NCI-H526 (cell line): ENCODE data around the gene VWA7.

Experiments used
- DNase-seq, 2 experiments: peaks; one replicate each; lab custom pipeline; 2025; lab: John Stamatoyannopoulos, UW

VWA7 gene

DNA sequence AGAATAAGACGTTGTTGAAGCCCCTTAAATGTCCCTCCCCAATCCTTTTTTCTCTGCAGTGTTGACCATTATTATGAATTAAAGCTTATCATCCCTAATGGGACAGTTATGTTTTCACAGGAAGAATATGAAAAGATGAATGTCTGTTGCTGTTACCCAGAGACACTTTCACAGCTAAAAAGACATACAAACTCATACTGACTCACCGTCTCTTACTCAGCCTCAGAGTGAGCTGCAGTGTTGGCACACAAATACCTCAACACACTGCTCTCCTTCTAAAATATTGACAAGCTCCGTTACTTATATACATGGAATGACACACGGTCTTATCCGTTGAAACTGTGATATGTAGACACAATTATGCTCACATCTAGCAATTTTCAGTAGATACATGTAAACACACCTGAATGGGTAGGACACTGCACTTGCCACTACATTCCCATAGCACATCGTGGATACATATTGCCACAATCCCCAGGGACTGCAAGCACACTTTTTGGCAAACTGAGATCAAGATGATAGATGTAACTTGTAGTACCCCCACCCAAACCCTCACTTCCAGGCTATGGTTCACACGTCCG lies 24.3 kb downstream of the VWA7 start:
- no peak for DNase-seq

DNA sequence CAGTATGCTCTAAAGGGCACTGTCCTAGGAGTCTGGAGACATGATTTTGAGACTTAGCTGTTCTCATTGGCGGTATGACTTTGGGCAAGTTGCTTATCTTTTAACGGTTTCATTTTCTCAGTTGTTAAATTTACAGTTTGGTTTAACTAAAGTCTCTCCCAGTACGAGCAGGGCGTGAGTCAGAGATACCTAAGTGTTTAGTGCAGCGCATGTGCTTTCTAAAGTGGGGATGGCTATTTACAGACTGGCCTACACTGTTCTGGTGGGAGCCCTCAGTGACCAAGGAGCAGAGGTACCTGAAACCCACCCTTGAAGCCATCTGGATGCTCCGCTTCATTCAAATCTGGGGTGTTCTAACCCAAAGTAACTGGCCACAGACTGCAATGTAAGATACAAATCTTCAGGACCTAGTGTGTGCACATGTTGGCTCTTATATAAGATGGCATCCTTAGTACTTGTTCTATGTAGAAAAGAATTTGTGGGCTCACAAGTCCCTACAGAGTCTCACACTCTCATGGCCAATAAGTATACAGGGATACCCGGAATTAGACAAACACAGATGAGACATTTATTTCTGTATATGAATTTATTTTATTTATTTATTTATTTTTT lies 26.6 kb downstream of the VWA7 start:
- DNase-seq: no peak

DNA sequence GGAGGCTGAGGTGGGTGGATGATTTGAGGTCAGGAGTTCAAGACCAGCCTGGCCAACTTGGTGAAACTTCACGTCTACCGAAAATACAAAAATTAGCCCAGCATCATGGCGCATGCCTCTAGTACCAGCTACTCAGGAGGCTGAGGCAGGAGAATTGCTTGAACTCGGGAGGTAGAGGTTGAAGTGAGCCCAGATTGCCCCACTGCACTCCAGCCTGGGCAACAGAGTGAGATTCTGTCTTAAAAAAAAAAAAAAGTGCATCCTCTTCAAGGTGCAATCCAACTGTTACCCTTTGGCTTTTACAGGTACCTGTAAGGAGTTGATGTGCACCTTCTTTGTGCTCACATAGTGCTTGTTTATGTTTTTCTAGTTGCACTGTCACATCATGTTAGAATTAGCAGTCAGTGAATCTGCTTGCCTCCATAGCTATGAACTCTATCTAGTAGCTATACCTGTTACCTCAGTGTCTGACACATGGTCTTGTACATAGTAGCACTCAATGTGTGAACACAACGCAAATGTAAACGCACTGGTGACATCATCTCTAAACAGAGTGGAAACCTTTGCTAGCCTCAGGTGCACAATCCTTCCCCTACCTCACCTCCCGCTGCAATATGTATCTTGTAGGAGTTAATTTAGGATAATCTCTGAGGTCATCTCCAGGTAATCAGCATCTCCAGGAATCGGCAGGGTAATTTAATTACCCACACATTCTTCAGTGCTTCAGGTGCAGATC lies 27.7 kb downstream of the VWA7 start:
- DNase-seq: no peak

DNA sequence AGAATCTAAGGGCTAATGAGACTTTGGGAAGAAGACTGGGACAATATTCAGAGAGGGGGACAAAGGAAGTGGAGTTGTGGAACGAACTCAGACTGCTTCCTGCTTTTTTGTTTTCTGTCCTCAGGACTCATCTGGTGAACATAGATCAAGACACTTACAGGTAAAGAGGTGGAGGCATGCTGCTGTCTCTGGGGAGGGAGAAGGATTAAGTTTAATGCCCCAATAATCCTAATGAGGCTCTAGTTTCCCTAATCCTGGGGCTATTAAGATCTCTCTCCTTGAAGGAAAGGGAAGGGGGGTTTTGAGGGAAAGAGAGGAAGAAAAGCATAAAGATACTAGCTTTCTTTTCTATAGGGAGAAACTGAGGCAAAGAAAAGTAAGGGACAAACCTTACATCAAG lies 32.7 kb downstream of the VWA7 start:
- DNase-seq: no peak

DNA sequence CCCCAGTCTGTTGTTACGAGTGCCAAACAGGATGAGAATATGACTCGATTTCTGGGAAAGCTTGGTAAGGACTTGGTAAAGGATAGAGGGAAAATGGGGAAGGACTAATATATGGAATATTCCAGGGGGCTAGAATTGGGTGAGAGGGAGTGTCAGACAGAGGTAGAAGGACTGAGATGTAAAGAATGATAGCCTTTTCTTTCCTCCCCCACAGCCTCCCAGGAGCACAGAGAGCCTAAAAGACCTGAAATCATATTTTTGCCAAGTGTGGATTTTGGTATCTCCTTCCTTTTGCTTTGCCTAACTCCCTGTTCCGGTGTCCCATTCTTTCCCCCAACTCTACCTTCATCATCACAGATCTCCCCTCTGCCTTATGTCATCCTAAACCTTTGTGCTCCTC lies 34.2 kb downstream of the VWA7 start:
- DNase-seq: no peak

DNA sequence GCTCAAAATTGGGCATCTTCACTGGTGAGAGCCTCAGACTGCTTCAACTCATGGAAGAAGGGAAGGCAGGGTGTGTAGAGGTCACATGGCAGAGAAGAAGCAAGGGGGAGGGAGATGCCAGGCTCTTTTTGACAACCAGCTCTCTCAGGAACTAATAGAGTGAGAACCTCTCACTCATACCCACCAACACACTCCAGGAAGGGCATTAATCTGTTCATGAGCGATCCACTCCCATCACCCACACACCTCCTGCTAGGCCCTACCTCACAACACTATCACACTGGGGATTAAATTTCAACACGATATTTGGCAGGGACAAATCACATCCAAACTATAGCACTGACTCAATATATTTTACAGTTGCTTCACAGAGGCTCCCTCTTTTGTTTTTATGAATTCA lies 35.3 kb downstream of the VWA7 start:
- DNase-seq: no peak

DNA sequence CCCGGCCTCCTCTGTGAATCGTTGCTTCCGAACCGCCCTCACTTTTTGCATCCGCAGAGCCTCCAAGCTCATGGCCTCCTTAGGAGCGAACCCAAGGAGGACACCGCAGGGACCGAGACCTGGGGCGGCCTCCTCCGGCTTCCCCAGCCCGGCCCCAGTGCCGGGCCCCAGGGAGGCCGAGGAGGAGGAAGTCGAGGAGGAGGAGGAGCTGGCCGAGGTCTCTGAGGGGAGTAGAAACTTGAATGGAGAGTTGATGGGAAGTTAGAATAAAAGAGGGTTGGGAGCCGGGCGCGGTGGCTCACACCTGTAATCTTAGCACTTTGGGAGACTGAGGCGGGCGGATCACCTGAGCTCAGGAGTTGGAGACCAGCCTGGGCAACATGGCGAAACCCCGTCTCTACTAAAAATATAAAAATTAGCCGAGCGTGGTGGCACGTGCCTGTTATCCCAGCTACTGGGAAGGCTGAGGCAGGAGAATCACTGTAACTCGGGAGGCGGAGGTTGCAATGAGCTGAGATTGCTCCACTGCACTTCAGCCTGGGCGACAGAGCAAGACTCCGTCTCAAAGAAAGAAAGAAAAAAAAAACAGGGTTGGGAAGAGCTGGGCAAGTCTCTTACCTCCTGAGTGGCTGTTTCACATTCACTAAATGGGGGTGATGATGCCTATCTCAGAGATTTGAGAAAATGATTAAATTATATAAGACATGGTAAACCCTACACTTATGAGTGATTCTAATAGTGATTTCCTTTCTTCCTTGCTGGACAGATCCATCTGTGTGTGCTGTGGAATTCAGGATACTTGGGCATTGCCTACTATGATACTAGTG lies 36.5 kb downstream of the VWA7 start:
- DNase-seq: no peak

DNA sequence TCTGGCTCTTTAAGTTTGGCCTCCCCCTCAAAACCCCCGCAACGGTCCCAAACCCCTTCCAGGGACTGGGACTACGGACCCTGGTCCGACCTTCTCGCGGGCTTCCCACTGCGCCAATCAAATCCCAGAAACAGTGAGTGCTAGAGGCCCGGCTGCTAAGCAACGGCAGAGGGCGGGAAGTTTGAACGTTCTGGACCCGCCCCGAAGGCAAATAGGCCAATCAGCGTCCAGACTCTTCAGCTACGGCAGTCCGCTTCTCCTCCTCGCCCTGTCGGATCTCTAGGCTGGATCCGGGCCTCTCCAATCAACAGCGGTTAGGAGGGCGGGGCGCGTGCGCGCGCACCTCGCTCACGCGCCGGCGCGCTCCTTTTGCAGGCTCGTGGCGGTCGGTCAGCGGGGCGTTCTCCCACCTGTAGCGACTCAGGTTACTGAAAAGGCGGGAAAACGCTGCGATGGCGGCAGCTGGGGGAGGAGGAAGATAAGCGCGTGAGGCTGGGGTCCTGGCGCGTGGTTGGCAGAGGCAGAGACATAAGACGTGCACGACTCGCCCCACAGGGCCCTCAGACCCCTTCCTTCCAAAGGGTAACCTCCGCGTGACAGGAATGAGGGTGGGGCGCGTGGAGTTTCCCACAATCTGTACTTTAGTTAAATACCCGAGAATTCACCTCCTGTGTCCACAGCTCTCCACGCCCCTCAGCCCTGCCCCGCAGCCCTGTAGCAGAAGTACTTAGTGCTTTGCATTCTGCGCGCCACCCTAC lies 37.3 kb downstream of the VWA7 start, which contains the start of gene MSH5:
Gene MSH5, plus strand, starts transcription at position 367 of the 758 bp plus-strand sequence. CDS start 462 bp downstream, outside the sequence.
- peak; percentile 97 to 99 for DNase-seq

DNA sequence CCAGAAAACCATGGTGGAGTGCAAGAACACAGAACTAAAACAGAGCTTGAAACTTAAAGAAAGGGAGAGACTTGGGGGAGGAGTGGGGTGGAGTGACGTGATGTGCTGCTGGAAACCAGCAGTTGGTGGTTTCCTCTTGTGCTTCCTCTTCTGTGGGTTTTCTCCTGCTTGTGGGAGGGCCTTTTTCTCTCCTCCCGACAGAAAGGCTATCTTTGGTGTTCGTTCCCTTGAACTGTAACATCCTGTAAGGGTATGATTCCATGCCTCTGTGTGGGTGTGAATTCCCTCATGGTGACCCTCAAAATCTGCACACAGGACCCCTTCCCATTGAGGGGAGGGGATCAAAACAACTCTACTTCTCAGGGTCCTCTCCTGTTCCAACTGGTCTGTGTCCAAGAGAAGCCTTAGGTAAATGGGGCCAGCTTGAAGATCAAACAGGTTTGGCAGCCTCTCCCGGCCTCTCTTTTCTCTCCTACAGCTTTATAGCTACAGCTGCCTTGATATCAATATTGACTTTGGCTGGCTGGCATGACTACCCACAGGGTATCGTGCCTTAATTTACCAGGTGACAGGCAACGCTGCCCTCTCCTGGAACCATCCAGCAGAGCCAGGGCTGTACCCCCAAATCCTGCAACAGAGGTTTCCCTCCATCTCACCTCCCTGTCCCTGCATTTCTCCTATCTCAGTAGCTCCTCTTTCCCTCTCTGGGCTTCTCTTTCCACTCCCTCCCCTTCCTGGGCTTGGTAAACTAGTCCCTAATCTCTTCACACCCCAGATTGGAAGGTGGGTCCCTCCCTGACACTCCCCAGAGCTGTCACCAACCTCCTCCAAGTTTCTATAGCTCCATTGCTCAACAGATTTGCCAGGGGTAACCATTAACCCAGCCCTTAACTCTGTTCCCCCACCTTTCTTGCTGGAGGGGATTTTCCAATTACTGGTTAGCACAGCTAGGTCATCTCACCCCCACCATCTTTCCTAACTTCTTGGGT lies 38.8 kb downstream of the VWA7 start:
- peak; percentile 65 to 75 for DNase-seq

DNA sequence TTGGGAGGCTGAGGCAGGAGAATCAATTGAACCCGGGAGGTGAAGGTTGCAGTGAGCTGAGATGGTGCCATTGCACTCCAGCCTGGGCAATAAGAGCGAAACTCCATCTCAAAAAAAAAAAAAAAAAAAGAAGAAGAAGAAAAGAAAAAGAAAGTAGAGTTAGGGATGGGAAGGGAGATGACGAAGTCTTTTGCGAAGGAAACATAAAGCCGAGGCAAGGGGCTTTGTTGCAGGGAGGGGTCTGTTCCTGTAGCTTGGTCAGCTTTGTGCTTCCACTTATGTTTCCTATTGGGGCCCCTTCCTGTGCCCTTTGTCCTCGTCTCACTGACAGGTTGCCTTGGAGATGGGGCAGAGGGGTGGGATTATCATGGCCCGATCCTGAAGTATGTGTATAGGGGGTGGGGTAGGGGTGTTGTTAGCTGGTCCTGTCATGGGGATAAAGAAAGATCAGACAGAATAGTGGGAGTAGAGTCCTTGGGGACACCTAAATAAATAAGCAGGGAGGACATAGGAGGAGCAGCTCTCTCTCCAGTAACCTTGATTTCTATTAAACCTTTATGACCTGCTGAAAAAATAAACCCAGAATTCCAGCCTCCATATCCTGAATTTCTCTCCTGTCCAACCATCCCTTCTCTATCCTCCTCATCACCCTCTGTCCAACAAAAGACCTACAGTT lies 39.7 kb downstream of the VWA7 start:
- peak; percentile 53 to 66 for DNase-seq

DNA sequence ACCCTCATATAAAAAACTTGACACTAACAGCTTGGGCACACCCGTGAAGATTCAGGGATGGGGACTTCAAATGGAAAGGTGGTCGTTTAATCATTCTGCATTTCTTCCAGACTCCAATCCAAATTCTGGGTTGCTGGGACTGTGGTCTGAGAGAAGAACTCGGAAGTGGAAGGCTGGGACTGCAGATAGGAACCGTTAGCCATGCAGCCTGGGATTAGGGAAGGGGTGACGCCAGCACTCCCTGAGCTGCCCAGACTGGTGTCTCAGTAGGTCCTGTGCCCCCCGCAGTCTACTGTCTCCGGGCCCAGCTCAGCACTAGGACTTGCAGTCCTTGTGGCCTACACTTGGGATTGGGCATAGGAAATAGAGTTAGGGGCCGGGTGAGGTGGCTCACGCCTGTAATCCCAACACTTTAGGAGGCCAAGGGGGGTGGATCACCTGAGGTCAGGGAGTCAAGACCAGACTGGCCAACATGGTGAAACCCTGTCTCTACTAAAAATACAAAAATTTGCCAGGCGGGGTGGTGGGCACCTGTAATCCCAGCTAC lies 40.3 kb downstream of the VWA7 start:
- DNase-seq: no peak

DNA sequence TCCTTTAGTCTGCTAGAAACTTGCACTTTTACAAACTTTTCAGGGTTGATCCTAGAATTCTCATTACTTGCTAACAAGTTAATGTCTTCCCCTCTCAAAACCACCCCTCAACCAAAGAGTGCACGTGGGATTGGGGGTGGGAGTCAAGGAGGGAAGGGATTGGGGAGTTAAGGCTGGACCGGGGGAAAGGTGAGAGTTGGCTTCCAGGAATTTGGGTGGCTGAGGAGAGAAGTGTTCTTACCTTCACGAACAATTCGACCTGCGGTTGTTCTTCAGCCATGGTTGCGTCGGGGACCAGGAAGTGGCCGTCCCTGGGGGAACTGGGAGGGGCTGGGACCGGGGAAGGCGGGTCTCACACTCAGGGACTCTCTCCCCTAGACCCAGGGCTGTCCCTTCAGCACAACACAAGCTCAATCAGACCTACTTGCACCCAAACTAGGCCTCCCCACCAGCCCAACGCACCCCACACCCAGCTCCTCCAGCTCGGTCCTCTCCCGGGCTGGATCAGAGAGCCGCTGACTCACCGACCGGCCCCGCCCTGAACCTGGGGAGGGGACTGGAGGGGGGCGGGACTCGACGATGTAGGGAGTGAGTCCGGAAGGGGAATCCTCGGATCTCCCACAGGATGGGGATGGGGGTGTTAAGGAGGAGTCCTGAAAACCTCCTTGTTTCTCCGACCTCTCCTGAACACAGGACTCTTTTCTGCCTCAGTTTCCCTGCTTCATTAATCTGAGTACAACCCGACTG lies 40.9 kb downstream of the VWA7 start, which contains the start of gene CLIC1:
Gene CLIC1, minus strand, starts transcription at position 510 of the 747 bp plus-strand sequence. Its CDS starts 230 bp downstream, at position 280.
- DNase-seq: peak; percentile 58 to 89

DNA sequence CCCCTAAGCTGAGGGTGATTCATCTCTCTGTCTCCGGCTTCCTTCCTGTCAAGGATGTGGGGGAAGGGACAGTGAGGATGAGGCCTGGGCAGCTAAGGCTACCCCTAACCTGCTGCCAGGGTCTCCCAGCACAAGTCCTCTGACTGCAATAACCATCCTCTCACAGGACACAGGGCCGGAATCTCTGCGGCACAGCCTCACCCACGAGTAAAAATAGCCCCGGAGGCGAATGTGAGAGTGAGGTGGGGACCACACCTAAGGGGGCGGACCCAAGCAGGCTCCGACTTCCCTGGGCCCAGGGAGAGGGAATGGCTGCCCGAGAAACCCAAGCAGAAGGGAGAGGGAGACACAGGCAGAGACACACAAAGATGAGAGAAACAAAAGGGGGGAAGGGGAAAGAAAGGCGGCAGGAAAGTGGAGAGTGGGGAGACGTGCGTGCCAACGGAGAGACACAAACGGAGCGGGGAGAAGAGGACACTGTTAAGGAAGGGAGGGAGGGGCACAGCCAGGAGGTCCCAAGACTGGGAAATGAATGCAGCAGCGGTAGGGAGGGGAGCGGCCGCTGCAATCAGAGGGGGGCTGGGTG lies 42.2 kb downstream of the VWA7 start:
- DNase-seq: peak in 1 of 2 experiments; percentile 36

DNA sequence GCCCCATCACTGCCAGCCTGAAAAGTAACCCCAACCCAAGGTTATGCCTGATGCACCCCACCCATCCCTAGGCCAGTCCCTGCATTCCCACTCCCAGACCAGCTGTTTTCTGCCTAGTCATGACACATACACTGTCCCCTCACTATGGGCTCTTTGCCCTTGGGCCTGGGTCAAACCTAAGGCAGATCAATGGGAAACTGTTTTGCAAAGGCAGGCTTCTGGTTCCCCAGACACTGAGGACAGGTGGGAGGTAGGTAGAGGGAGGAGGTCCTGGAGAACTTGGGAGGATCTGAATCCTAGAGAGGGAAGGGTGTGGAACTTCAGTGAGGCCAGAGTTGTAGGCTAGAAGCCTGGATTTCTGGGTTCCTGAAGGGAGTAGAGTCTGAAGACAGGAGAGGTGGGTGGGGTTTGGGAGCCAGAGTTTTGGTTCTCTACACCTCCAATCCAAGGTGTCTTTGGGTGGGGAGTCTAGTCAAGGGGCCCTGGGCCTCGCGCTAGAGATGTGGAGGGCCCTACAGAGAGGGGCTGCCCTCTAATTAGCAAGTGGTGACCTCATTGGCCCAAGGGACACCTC lies 42.8 kb downstream of the VWA7 start:
- no peak for DNase-seq

DNA sequence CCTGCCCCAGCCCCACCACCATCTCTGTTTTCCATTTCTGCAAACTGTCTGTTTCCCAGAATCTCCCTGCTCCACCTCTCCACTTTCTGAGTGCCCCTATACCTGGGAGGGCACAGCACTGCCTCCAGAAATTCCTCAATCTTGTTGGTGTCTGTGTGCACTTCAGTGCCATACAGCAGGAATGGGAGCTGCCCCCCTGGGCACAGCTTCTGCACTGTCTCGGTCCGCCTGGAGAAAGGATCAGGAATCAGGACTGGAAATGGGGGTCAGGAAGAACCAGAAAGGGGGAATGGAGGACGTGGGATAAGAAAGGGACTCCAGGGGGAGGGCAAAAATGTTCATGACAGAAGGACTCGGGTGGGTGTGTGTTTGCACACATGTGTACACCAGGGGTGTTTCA lies 43.4 kb downstream of the VWA7 start:
- DNase-seq: no peak

DNA sequence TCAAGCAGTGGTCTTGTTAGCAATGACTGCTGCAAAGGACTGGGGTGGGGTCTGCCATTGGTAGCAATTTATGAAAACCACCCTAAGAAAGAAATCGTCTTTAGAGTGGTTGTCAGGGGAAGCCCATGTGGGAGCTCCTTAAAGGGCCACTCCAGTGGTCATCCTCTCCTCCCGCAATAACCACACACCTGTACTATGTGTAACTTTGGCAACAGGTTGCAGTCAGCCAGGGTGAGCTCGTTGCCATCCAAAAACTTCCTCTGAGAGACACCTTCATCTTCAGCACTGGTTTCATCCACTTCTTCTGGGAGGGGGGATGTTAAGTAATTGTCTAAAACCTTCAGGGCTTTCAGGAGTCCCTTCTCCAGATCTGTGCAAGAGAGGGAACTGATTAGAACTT lies 45.1 kb downstream of the VWA7 start:
- no peak for DNase-seq

DNA sequence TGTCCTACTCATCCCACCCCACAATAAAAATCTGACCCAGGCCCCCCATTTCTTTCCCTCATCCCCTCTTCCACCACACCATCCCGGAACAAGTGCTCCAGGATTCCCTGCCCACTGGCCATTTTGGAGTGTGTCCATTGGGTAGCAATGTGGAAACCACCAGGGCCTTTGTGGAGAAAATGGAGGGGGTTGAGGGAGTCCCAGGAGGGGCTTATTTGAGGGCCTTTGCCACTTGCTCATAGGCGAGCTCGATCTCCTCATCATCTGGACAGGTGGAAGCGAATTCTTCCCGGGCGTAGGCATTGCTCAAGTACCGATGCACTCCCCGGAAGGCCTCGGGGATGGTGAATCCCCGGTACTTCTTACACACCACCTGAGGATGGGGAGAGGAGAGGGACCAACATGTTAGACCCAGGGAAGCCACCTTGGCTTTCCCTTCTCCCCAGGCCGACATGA lies 46.5 kb downstream of the VWA7 start:
- DNase-seq: no peak
